Neuronal stem cell (in vitro differentiated cells): ENCODE results near the gene STBD1.
"Not testable (repeated sequence)": the region's sequence is repeated elsewhere in the genome, so short reads cannot be mapped to it uniquely, and the experiment has no call there.

Experiments used
- DNase-seq: peaks from one replicate; pipeline ENCODE4 v3.0.0-alpha.2; 2013; ENCODE audit warnings: low spot score
- H2AFZ ChIP-seq: one replicate; pipeline ENCODE4 v1.6.1; 2013; ENCODE audit warnings: mild to moderate bottlenecking, low read length, inconsistent platforms
- H2AK5ac ChIP-seq: 2 replicates; pipeline ENCODE4 v1.6.1; 2013; ENCODE audit warnings: low read depth, mild to moderate bottlenecking, inconsistent platforms, low read length, moderate library complexity, mixed read lengths
- H2BK120ac ChIP-seq: 2 replicates; pipeline ENCODE4 v1.6.1; 2013; ENCODE audit warnings: low read depth, mild to moderate bottlenecking, inconsistent platforms, low read length, moderate library complexity, mixed read lengths
- H2BK12ac ChIP-seq: one replicate; pipeline ENCODE4 v1.6.1; 2013; ENCODE audit warnings: low read length, inconsistent platforms
- H2BK15ac ChIP-seq: 2 replicates; pipeline ENCODE4 v1.6.1; 2013; ENCODE audit warnings: mild to moderate bottlenecking, low read length, inconsistent platforms, mixed read lengths
- H2BK5ac ChIP-seq: one replicate; pipeline ENCODE4 v1.6.1; 2013; ENCODE audit warnings: inconsistent platforms, mild to moderate bottlenecking, low read length, moderate library complexity
- H3K14ac ChIP-seq: one replicate; pipeline ENCODE4 v1.6.1; 2013; ENCODE audit warnings: low read length, inconsistent platforms
- H3K18ac ChIP-seq: 2 replicates; pipeline ENCODE4 v1.6.1; 2013; ENCODE audit warnings: low read length, inconsistent platforms
- H3K23ac ChIP-seq: 2 replicates; pipeline ENCODE4 v1.6.1; 2013; ENCODE audit warnings: low read depth, mild to moderate bottlenecking, mixed read lengths, low read length, inconsistent platforms; ENCODE audit not compliant: poor library complexity
- H3K27ac ChIP-seq: replicated peaks from 3 replicates; pipeline ENCODE4 v1.5.1; 2013; ENCODE audit warnings: low read length, inconsistent platforms
- H3K27me3 ChIP-seq, 3 experiments: 2 replicates each; pipeline ENCODE4 v1.6.1; 2013; ENCODE audit warnings: low read length in 3 of 3, mild to moderate bottlenecking in 2 of 3, inconsistent platforms in 1 of 3, low read depth in 1 of 3, mixed read lengths in 1 of 3, moderate library complexity in 1 of 3; ENCODE audit not compliant: control insufficient read depth in 3 of 3, insufficient read depth in 3 of 3
- H3K36me3 ChIP-seq, 2 donors: replicated peaks in 1 of 2; 2 replicates each; pipeline ENCODE4 v1.6.1; 2013; ENCODE audit warnings: low read length in 2 of 2; ENCODE audit not compliant: control insufficient read depth in 2 of 2, insufficient read depth in 2 of 2
- H3K4ac ChIP-seq: 2 replicates; pipeline ENCODE4 v1.6.1; 2013; ENCODE audit warnings: inconsistent platforms, mild to moderate bottlenecking, low read length, moderate library complexity
- H3K4me1 ChIP-seq, 2 donors: 1 replicate in 1 of 2; 2 replicates in 1 of 2; pipeline ENCODE4 v1.6.1; 2013; ENCODE audit warnings: low read length in 2 of 2, low read depth in 1 of 2; ENCODE audit not compliant: control insufficient read depth in 2 of 2, insufficient read depth in 1 of 2
- H3K4me2 ChIP-seq: one replicate; pipeline ENCODE4 v1.6.1; 2013; ENCODE audit warnings: mild to moderate bottlenecking, low read length, inconsistent platforms; ENCODE audit not compliant: insufficient read depth, poor library complexity, severe bottlenecking
- H3K4me3 ChIP-seq, 2 donors: 2 replicates each; pipeline ENCODE4 v1.5.1; 2013; ENCODE audit warnings: low read length in 2 of 2, mild to moderate bottlenecking in 2 of 2, inconsistent platforms in 1 of 2, moderate library complexity in 1 of 2
- H3K79me1 ChIP-seq: one replicate; pipeline ENCODE4 v1.6.1; 2013; ENCODE audit warnings: low read depth, mild to moderate bottlenecking, inconsistent platforms, low read length, moderate library complexity
- H3K9ac ChIP-seq: one replicate; pipeline ENCODE4 v1.6.1; 2013; ENCODE audit warnings: mild to moderate bottlenecking, low read depth, low read length, inconsistent platforms; ENCODE audit not compliant: poor library complexity
- H3K9me3 ChIP-seq, 2 donors: replicated peaks in 1 of 2; 2 replicates each; pipeline versions ENCODE3 to v1.6.1; 2013; ENCODE audit warnings: low read length in 2 of 2, mild to moderate bottlenecking in 2 of 2, inconsistent platforms in 1 of 2, low read depth in 1 of 2, mixed read lengths in 1 of 2, moderate library complexity in 1 of 2; ENCODE audit not compliant: control insufficient read depth in 2 of 2, insufficient read depth in 1 of 2
- H4K8ac ChIP-seq: one replicate; pipeline ENCODE4 v1.6.1; 2013; ENCODE audit warnings: low read depth, mild to moderate bottlenecking, inconsistent platforms, low read length, moderate library complexity
- H4K91ac ChIP-seq: one replicate; pipeline ENCODE4 v1.6.1; 2013; ENCODE audit warnings: low read length, low read depth, mild to moderate bottlenecking, inconsistent platforms; ENCODE audit not compliant: poor library complexity
- WGBS, 2 donors: extraction: QIAGEN DNeasy Blood & Tissue Kit; methylation state at CpG; one replicate each; pipeline ENCODE4 v1.1.7; 2013; ENCODE audit warnings: missing lambda C conversion rate in 2 of 2, mixed read lengths in 1 of 2; ENCODE audit not compliant: insufficient read length in 2 of 2, insufficient replicate concordance in 1 of 2; ENCODE audit errors: extremely low coverage in 2 of 2; 5-methylcytosine and 5-hydroxymethylcytosine counted together

The STBD1 gene

DNA sequence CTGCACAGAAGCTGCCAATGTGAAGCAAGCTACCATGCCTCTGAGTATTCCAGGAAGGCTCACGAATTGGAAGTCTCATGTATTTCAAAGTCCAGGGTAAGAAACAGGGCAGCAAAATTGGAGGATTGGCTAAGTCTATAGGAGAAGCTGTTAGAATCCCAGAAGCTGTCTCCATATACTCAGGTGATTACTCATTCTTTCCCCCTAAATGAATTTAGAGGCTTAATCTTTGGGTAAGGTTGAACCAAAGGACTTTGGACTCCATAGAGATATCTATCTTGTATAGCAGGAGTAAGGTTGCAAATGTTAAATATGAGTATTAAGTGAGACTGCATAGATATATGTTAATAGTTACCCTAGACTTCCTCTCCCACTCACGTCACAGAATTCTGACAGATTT is 36.3 kb downstream of the STBD1 start:
- Histone ChIP-seq H2BK12ac (no peak overlapping the region), H3K4me3 (no peak overlapping the region), H4K91ac (no peak overlapping the region), H3K27me3 (peaks cover 0 to 17% (median 0%) of the 10 kb centered on the region in 3 experiments), H2BK15ac (no peak overlapping the region), H2AFZ (no peak overlapping the region), H3K27ac (no peak overlapping the region), H3K9ac (no peak overlapping the region), H2AK5ac (no peak overlapping the region), H3K4me2 (no peak overlapping the region), H2BK5ac (no peak overlapping the region), H2BK120ac (no peak overlapping the region), H3K36me3 (no peaks in the 10 kb centered on the region), H3K4me1 (peaks cover 4 to 6% of the 10 kb centered on the region in 2 donors), H3K23ac (no peak overlapping the region), H3K9me3 (peaks cover 0 to under 1% of the 10 kb centered on the region in 2 donors), H3K4ac (no peak overlapping the region), H4K8ac (no peak overlapping the region), H3K14ac (no peak overlapping the region), H3K79me1 (no peaks in the 10 kb centered on the region), H3K18ac (no peak overlapping the region)
- no CpG with 5 or more reads among the region's 2 CpGs for WGBS, 2 donors
- no peak for DNase-seq

DNA sequence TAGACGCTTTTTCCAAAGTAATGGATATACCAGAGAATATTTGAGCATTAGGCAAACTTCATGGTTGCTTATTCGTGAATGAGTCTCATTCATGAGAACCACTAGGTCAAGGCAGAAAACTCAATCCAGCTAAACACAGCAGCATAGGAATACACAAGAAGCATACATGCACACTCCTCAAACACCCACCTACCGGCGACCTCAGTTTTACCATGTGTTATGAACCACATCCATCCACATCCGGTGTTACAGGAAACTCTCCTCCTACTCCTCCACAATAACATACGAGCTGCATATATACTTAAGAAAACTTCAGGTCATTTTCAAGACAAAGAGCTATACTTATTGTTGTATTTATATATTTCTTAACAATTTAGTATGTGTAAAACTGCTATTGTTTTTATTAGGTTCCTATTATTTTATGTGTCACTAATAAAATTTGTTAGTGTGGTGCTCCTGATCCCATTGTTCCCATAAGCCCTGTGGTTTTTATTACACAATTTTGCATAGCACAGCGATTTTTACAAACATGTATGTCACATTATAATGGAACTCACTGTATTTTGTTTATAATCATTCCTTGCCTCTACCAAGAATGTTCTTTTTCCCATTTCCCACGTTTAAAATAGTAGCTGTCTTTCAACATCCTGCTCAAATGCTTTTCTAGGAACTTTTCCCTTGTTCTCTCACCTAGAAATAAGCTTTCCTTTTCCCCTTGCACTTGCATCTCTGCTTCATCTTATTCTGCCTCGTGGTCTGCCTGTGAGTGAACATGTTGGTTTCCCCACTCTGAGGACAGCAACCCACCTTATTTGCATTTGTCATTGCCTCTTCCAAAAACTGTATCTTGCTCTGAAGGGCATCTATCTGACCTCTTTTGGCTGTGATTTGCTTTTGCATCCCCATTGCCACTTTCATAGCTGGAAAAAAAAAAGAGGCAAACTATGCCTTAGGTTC is 48.3 kb downstream of the STBD1 start:
- Histone ChIP-seq H3K14ac (no peak overlapping the region), H2AFZ (no peak overlapping the region), H2BK5ac (no peak overlapping the region), H3K9ac (no peak overlapping the region), H3K9me3 (peaks cover under 1 to 2% of the 10 kb centered on the region in 2 donors), H2BK120ac (no peak overlapping the region), H3K4me3 (no peak overlapping the region), H2BK12ac (no peak overlapping the region), H3K18ac (no peak overlapping the region), H3K4me2 (no peak overlapping the region), H4K8ac (no peak overlapping the region), H3K79me1 (no peaks in the 10 kb centered on the region), H2BK15ac (no peak overlapping the region), H2AK5ac (no peak overlapping the region), H3K4ac (no peak overlapping the region), H3K4me1 (no peaks in the 10 kb centered on the region), H3K27me3 (peaks cover 0 to 3% (median 0%) of the 10 kb centered on the region in 3 experiments), H4K91ac (no peak overlapping the region), H3K36me3 (no peaks in the 10 kb centered on the region), H3K23ac (no peak overlapping the region), H3K27ac (no peak overlapping the region)
- DNase-seq = no peak
- no CpG with 5 or more reads among the region's 9 CpGs for WGBS, 2 donors

GRCh38 chr4:76357981-76358380 is 51.4 kb downstream of the STBD1 start:
- H2AFZ ChIP-seq = no peak overlapping the region
- WGBS, 2 donors = no CpG with 5 or more reads among the region's 2 CpGs
- H2AK5ac ChIP-seq = no peak overlapping the region
- no peak overlapping the region for H3K4me3 ChIP-seq
- no peak overlapping the region for H2BK120ac ChIP-seq
- H3K27me3 ChIP-seq = peaks cover 0 to 9% (median 0%) of the 10 kb centered on the region in 3 experiments
- H3K4ac ChIP-seq = no peak overlapping the region
- H3K23ac ChIP-seq = no peak overlapping the region
- no peak overlapping the region for H3K4me2 ChIP-seq
- H3K9me3 ChIP-seq = peaks cover 2 to 7% of the 10 kb centered on the region in 2 donors
- H2BK5ac ChIP-seq = no peak overlapping the region
- H3K36me3 ChIP-seq = no peaks in the 10 kb centered on the region
- no peak overlapping the region for H3K18ac ChIP-seq
- H2BK15ac ChIP-seq = no peak overlapping the region
- no peak overlapping the region for H3K14ac ChIP-seq
- H2BK12ac ChIP-seq = no peak overlapping the region
- H3K27ac ChIP-seq = no peak overlapping the region
- H3K9ac ChIP-seq = no peak overlapping the region
- no peak overlapping the region for H4K8ac ChIP-seq
- DNase-seq = no peak
- no peak overlapping the region for H4K91ac ChIP-seq
- H3K79me1 ChIP-seq = no peaks in the 10 kb centered on the region
- H3K4me1 ChIP-seq = no peaks in the 10 kb centered on the region

GRCh38 chr4:76359881-76360466 is 53.4 kb downstream of the STBD1 start:
- not testable (repeated sequence) for H2AK5ac ChIP-seq, H3K4me1 ChIP-seq, H3K9ac ChIP-seq, H2BK5ac ChIP-seq, H2AFZ ChIP-seq, H3K4me3 ChIP-seq, H3K79me1 ChIP-seq, H3K4ac ChIP-seq, H3K36me3 ChIP-seq, H3K27ac ChIP-seq, DNase-seq, H3K18ac ChIP-seq, H4K91ac ChIP-seq, H3K14ac ChIP-seq, H2BK120ac ChIP-seq, H3K9me3 ChIP-seq, H3K4me2 ChIP-seq, H4K8ac ChIP-seq, H2BK12ac ChIP-seq, H3K23ac ChIP-seq, H2BK15ac ChIP-seq
- H3K27me3 ChIP-seq = peaks cover 0 to 15% (median 0%) of the 10 kb centered on the region in 3 experiments
